ENCODE measurements around the gene KCNAB1.

DNA sequence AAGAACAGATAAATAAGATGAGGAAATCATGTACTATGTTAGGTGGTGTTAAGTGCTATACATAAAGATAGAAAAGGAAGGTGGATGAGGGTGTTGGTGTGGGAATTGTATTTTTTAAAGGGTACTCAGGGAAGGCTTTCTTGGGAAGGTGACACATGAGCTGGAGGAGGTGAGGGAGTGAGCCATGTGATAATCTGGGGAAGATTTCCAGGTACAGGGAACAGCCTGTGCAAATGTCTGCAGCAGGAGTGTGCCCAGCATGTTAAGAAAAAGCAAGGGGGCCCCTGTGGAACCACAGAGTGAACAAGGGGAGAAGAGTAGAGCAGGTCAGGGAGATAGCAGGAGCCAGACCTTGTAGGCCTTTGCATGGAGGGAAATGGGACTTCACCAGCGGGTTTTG is 258.9 kb downstream of the KCNAB1 start:
- TF ChIP-seq, protein P1, sequence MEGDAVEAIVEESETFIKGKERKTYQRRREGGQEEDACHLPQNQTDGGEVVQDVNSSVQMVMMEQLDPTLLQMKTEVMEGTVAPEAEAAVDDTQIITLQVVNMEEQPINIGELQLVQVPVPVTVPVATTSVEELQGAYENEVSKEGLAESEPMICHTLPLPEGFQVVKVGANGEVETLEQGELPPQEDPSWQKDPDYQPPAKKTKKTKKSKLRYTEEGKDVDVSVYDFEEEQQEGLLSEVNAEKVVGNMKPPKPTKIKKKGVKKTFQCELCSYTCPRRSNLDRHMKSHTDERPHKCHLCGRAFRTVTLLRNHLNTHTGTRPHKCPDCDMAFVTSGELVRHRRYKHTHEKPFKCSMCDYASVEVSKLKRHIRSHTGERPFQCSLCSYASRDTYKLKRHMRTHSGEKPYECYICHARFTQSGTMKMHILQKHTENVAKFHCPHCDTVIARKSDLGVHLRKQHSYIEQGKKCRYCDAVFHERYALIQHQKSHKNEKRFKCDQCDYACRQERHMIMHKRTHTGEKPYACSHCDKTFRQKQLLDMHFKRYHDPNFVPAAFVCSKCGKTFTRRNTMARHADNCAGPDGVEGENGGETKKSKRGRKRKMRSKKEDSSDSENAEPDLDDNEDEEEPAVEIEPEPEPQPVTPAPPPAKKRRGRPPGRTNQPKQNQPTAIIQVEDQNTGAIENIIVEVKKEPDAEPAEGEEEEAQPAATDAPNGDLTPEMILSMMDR (IDR thresholded peaks at IDR 0.05), result no peak
- TF ChIP-seq EZH2 (IDR thresholded peaks at IDR 0.05; ENCODE audit: borderline replicate concordance, insufficient read depth, low read depth, low read length, poor library complexity, severe bottlenecking), result no peak

Measured in B cell (primary cell).